ENCODE data around the gene NCSTN.

GRCh38 chr1:160340146-160340545 is 3.0 kb upstream of the NCSTN start:
- no peak for TF ChIP-seq POLR2A (IDR thresholded peaks at IDR 0.05; ENCODE audit: low read depth, low read length)
- TF ChIP-seq YY1 (IDR thresholded peaks at IDR 0.05; ENCODE audit: low read depth, low read length) = no peak
- TF ChIP-seq FOXM1 (IDR thresholded peaks at IDR 0.05; ENCODE audit: low read depth, low read length) = no peak
- no peak for TF ChIP-seq EED (IDR thresholded peaks at IDR 0.05; ENCODE audit: low read depth)
- no peak for TF ChIP-seq HDAC6 (IDR thresholded peaks at IDR 0.05; ENCODE audit: unreplicated experiment)
- TF ChIP-seq CEBPB (IDR thresholded peaks at IDR 0.05; ENCODE audit: borderline replicate concordance in 1 of 2, low read depth in 2 of 2, low read length in 2 of 2) = no peak
- no peak for TF ChIP-seq MAX (IDR thresholded peaks at IDR 0.05; ENCODE audit: low read depth, low read length)
- TF ChIP-seq SUZ12 (IDR thresholded peaks at IDR 0.05; ENCODE audit: unreplicated experiment) = no peak
- TF ChIP-seq, protein P1, sequence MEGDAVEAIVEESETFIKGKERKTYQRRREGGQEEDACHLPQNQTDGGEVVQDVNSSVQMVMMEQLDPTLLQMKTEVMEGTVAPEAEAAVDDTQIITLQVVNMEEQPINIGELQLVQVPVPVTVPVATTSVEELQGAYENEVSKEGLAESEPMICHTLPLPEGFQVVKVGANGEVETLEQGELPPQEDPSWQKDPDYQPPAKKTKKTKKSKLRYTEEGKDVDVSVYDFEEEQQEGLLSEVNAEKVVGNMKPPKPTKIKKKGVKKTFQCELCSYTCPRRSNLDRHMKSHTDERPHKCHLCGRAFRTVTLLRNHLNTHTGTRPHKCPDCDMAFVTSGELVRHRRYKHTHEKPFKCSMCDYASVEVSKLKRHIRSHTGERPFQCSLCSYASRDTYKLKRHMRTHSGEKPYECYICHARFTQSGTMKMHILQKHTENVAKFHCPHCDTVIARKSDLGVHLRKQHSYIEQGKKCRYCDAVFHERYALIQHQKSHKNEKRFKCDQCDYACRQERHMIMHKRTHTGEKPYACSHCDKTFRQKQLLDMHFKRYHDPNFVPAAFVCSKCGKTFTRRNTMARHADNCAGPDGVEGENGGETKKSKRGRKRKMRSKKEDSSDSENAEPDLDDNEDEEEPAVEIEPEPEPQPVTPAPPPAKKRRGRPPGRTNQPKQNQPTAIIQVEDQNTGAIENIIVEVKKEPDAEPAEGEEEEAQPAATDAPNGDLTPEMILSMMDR (IDR thresholded peaks at IDR 0.05 in 2 of 3, conservative IDR thresholded peaks at IDR 0.05 in 1 of 3; ENCODE audit: control insufficient read depth in 2 of 3, extremely low read depth in 1 of 3, insufficient read depth in 1 of 3, low read depth in 3 of 3, low read length in 3 of 3) = no peak
- TF ChIP-seq, protein P2, sequence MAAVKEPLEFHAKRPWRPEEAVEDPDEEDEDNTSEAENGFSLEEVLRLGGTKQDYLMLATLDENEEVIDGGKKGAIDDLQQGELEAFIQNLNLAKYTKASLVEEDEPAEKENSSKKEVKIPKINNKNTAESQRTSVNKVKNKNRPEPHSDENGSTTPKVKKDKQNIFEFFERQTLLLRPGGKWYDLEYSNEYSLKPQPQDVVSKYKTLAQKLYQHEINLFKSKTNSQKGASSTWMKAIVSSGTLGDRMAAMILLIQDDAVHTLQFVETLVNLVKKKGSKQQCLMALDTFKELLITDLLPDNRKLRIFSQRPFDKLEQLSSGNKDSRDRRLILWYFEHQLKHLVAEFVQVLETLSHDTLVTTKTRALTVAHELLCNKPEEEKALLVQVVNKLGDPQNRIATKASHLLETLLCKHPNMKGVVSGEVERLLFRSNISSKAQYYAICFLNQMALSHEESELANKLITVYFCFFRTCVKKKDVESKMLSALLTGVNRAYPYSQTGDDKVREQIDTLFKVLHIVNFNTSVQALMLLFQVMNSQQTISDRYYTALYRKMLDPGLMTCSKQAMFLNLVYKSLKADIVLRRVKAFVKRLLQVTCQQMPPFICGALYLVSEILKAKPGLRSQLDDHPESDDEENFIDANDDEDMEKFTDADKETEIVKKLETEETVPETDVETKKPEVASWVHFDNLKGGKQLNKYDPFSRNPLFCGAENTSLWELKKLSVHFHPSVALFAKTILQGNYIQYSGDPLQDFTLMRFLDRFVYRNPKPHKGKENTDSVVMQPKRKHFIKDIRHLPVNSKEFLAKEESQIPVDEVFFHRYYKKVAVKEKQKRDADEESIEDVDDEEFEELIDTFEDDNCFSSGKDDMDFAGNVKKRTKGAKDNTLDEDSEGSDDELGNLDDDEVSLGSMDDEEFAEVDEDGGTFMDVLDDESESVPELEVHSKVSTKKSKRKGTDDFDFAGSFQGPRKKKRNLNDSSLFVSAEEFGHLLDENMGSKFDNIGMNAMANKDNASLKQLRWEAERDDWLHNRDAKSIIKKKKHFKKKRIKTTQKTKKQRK (IDR thresholded peaks at IDR 0.05; ENCODE audit: low read depth, low read length) = no peak

All from GM12878 (cell line).